MM.1S (cell line): ENCODE measurements around the gene PPP1R9B.

ENCODE experiments used
- DNase-seq: peaks from one replicate; pipeline ENCODE4 v3.0.0-alpha.2; 2015
- H2AFZ ChIP-seq: fragments of 300-600 bp; sonication (generic); 2 replicates; pipeline ENCODE4 v1.6.0; 2016; ENCODE audit warnings: antibody characterized with exemption, low read length
- H3F3A ChIP-seq: fragments of 300-600 bp; sonication (generic); 2 replicates; pipeline ENCODE4 v1.6.1; 2016; ENCODE audit warnings: mild to moderate bottlenecking, antibody characterized with exemption, low read length, moderate library complexity, mixed read lengths; ENCODE audit not compliant: insufficient read depth
- H3K27ac ChIP-seq: fragments of 300-600 bp; sonication (generic); 2 replicates; pipeline ENCODE4 v1.5.1; 2016; ENCODE audit warnings: mild to moderate bottlenecking, low read length
- H3K27me3 ChIP-seq: fragments of 300-600 bp; sonication (generic); replicated peaks from 2 replicates; pipeline ENCODE4 v1.6.0; 2016; ENCODE audit warnings: low read length; ENCODE audit not compliant: insufficient read depth
- H3K36me3 ChIP-seq: fragments of 300-600 bp; sonication (generic); replicated peaks from 2 replicates; pipeline ENCODE4 v1.6.1; 2016; ENCODE audit warnings: mild to moderate bottlenecking, low read length, mixed read lengths; ENCODE audit not compliant: insufficient read depth
- H3K4me1 ChIP-seq: fragments of 300-600 bp; sonication (generic); 2 replicates; pipeline ENCODE4 v1.6.1; 2016; ENCODE audit warnings: low read length, mixed read lengths
- H3K4me2 ChIP-seq: fragments of 300-600 bp; sonication (generic); 2 replicates; pipeline ENCODE4 v1.6.0; 2016; ENCODE audit warnings: low read depth, low read length
- H3K4me3 ChIP-seq: fragments of 300-600 bp; sonication (generic); 2 replicates; pipeline ENCODE4 v1.5.1; 2016; ENCODE audit warnings: low read length, mixed read lengths
- H3K79me2 ChIP-seq: fragments of 300-600 bp; sonication (generic); 2 replicates; pipeline ENCODE4 v1.6.1; 2016; ENCODE audit warnings: mixed run types, low read length, mixed read lengths
- H3K9ac ChIP-seq: fragments of 300-600 bp; sonication (generic); 2 replicates; pipeline ENCODE4 v1.6.1; 2016; ENCODE audit warnings: low read length, mixed read lengths
- H3K9me2 ChIP-seq: fragments of 300-600 bp; sonication (generic); replicated peaks from 2 replicates; pipeline ENCODE4 v1.6.1; 2016; ENCODE audit warnings: mild to moderate bottlenecking, low read length, mixed read lengths; ENCODE audit not compliant: insufficient read depth
- H3K9me3 ChIP-seq: fragments of 300-600 bp; sonication (generic); replicated peaks from 2 replicates; pipeline ENCODE4 v1.6.1; 2016; ENCODE audit warnings: mild to moderate bottlenecking, low read length, mixed read lengths; ENCODE audit not compliant: insufficient read depth
- H4K20me1 ChIP-seq: fragments of 300-600 bp; sonication (generic); 2 replicates; pipeline ENCODE4 v1.6.1; 2016; ENCODE audit warnings: mild to moderate bottlenecking, low read length, moderate library complexity, mixed read lengths; ENCODE audit not compliant: insufficient read depth
- EZH2 ChIP-seq: fragments of 300-600 bp; sonication (generic); optimal IDR thresholded peaks from 2 replicates; pipeline ENCODE3; 2017; ENCODE audit warnings: low read depth, mild to moderate bottlenecking, antibody characterized with exemption, low read length, mixed read lengths
- EZH2phosphoT487 ChIP-seq: fragments of 300-600 bp; sonication (generic); IDR thresholded peaks from 2 replicates; pipeline ENCODE4 v1.6.1; 2018; ENCODE audit warnings: antibody characterized with exemption, low read length
- TF ChIP-seq, protein P1 (sequence below): fragments of 300-600 bp; sonication (generic); IDR thresholded peaks from 2 replicates; pipeline ENCODE4 v1.5.1; 2016; ENCODE audit warnings: antibody characterized with exemption, low read length, mixed read lengths

PPP1R9B gene

DNA sequence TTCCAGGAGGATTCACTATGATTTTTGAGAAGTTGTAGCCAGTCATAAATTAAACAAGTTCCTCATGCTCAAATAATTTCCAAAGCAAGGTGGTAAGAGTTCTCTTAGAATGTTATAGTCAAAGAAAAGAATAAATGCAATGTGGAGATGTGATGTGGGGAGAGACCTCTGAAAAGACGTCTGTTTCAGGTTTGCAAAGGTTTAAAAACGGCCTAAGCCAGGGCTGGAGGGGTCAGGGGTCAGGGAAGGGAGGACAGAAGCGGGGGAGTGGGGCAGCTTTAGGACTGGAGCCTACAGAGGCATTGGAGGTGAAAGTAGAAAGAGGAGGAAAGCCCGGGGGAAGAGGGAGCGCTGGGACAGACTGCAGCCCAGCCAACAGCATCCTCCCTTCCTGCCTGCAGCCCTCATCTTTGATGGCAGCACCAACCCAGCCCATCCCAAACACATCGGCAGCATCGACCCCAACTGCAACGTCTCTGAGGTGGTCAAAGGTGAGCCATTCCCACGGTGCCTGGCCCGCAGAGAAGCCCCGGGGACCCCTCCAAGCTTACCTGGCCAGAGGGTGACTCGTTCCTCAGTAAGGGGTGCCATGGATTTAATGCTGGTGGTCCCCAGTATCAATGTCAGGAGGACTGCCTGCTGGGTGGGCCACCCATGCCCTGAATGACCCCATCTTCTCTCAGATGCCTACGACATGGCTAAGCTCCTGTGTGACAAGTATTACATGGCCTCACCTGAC, 43.9 kb downstream of the PPP1R9B start:
- Histone ChIP-seq H3K27ac (no peak overlapping the region), H2AFZ (no peak overlapping the region), H3F3A (no peaks in the 10 kb centered on the region), H4K20me1 (no peaks in the 10 kb centered on the region), H3K4me2 (no peak overlapping the region), H3K4me1 (no peaks in the 10 kb centered on the region), H3K79me2 (no peaks in the 10 kb centered on the region), H3K27me3 (no peaks in the 10 kb centered on the region), H3K36me3 (no peaks in the 10 kb centered on the region), H3K9ac (no peak overlapping the region), H3K9me2 (no peaks in the 10 kb centered on the region), H3K4me3 (no peak overlapping the region), H3K9me3 (no peaks in the 10 kb centered on the region)
- TF ChIP-seq EZH2 (no peak), EZH2phosphoT487 (no peak)
- TF ChIP-seq, protein P1, sequence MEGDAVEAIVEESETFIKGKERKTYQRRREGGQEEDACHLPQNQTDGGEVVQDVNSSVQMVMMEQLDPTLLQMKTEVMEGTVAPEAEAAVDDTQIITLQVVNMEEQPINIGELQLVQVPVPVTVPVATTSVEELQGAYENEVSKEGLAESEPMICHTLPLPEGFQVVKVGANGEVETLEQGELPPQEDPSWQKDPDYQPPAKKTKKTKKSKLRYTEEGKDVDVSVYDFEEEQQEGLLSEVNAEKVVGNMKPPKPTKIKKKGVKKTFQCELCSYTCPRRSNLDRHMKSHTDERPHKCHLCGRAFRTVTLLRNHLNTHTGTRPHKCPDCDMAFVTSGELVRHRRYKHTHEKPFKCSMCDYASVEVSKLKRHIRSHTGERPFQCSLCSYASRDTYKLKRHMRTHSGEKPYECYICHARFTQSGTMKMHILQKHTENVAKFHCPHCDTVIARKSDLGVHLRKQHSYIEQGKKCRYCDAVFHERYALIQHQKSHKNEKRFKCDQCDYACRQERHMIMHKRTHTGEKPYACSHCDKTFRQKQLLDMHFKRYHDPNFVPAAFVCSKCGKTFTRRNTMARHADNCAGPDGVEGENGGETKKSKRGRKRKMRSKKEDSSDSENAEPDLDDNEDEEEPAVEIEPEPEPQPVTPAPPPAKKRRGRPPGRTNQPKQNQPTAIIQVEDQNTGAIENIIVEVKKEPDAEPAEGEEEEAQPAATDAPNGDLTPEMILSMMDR, result no peak
- no peak for DNase-seq

DNA sequence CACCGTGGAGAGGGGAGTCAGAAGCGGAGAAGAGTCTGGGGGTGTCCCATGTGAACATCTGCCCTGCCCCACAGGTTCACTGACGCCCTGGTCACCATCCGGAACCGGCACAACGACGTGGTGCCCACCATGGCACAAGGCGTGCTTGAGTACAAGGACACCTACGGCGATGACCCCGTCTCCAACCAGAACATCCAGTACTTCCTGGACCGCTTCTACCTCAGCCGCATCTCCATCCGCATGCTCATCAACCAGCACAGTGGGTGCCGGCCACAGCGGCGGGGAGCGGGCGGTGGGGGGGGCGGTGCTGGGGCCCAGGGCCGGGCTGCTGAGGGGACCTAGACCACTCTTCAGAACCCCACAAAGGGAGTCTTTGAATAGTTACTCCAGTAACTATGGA, 44.7 kb downstream of the PPP1R9B start:
- TF ChIP-seq EZH2phosphoT487 (no peak), EZH2 (no peak)
- TF ChIP-seq, protein P1, result no peak
- H3K4me1 ChIP-seq, result no peaks in the 10 kb centered on the region
- no peaks in the 10 kb centered on the region for H3K36me3 ChIP-seq
- no peaks in the 10 kb centered on the region for H4K20me1 ChIP-seq
- no peaks in the 10 kb centered on the region for H3F3A ChIP-seq
- no peak overlapping the region for H3K9ac ChIP-seq
- no peaks in the 10 kb centered on the region for H3K27me3 ChIP-seq
- DNase-seq, result no peak
- H3K27ac ChIP-seq, result no peak overlapping the region
- H3K4me3 ChIP-seq, result no peak overlapping the region
- no peaks in the 10 kb centered on the region for H3K9me3 ChIP-seq
- no peak overlapping the region for H3K4me2 ChIP-seq
- H2AFZ ChIP-seq, result no peak overlapping the region
- H3K9me2 ChIP-seq, result no peaks in the 10 kb centered on the region
- no peaks in the 10 kb centered on the region for H3K79me2 ChIP-seq

DNA sequence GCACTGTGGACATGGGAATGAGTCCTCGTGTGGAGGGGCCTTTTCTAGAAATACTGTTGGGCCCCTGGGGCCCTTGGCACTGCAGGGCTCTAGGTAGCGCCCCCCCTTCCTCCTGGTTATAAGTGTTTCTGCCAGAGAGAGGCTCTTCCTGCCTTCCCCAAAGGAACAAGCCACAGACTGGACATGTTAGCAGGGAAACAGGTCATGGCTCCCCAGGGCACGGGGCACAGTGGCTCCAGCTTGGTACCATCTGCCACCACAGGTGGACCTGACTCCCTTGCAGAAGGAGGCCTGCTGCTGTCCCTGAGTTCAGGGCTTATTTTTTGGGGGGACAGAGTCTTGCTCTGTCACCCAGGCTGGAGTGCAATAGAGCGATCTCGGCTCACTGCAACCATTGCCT, 46.5 kb downstream of the PPP1R9B start:
- H3K36me3 ChIP-seq, result no peaks in the 10 kb centered on the region
- H2AFZ ChIP-seq, result no peak overlapping the region
- TF ChIP-seq EZH2, result no peak
- TF ChIP-seq EZH2phosphoT487, result no peak
- TF ChIP-seq, protein P1, result no peak

More for the DNA sequence above, 46.5 kb downstream of the PPP1R9B start:
- Histone ChIP-seq H3F3A (no peaks in the 10 kb centered on the region), H3K4me3 (no peak overlapping the region), H3K4me1 (no peaks in the 10 kb centered on the region), H3K9me3 (no peaks in the 10 kb centered on the region), H3K27me3 (no peaks in the 10 kb centered on the region), H3K9ac (no peak overlapping the region), H3K9me2 (no peaks in the 10 kb centered on the region), H3K79me2 (no peaks in the 10 kb centered on the region), H3K27ac (no peak overlapping the region), H3K4me2 (no peak overlapping the region), H4K20me1 (no peaks in the 10 kb centered on the region)
- no peak for DNase-seq
